NCI-H460 (cell line): Measurements from ENCODE around the gene NRG3. TPM values are rescaled to one million over a fixed set of nuclear protein-coding genes. Genes with fewer than 3 reads are reported as not detected.

ENCODE experiments used
- DNase-seq: peaks from one replicate; pipeline ENCODE4 v3.0.0-alpha.2; 2016; ENCODE audit warnings: low read depth; ENCODE audit errors: extremely low read depth
- total RNA-seq: library from RNA; depleted of rRNA; stranded (reverse); fragments of >200 nt; shearing (Covaris generic); gene quantifications from 2 replicates; pipeline ENCODE4 v1.2.3, GENCODE V29; 2014

The NRG3 gene
- total RNA-seq, 1 experiment from 2014 or later, result not detected

- no peak for DNase-seq
Measured at GRCh38 chr10:82757397-82757796, 882.4 kb downstream of the NRG3 start.

GRCh38 chr10:82757901-82758300 lies 882.9 kb downstream of the NRG3 start:
- no peak for DNase-seq

GRCh38 chr10:82759050-82759449 lies 884.1 kb downstream of the NRG3 start:
- DNase-seq, result no peak

- DNase-seq, result no peak
Measured at GRCh38 chr10:82762641-82763040, 887.6 kb downstream of the NRG3 start.

- no peak for DNase-seq
Measured at GRCh38 chr10:82768040-82768439, 893.0 kb downstream of the NRG3 start.

GRCh38 chr10:82778908-82779307 lies 903.9 kb downstream of the NRG3 start:
- no peak for DNase-seq

GRCh38 chr10:82796510-82796909 lies 921.5 kb downstream of the NRG3 start:
- DNase-seq, result no peak

GRCh38 chr10:82801289-82801688 lies 926.3 kb downstream of the NRG3 start:
- no peak for DNase-seq

GRCh38 chr10:82811621-82812020 lies 936.6 kb downstream of the NRG3 start:
- DNase-seq, result no peak

GRCh38 chr10:82813856-82814255 lies 938.9 kb downstream of the NRG3 start:
- no peak for DNase-seq

GRCh38 chr10:82814635-82815034 lies 939.6 kb downstream of the NRG3 start:
- no peak for DNase-seq

GRCh38 chr10:82815680-82816079 lies 940.7 kb downstream of the NRG3 start:
- DNase-seq, result no peak

GRCh38 chr10:82817676-82818422 lies 942.9 kb downstream of the NRG3 start:
- no peak for DNase-seq

GRCh38 chr10:82821043-82821442 lies 946.0 kb downstream of the NRG3 start:
- DNase-seq, result no peak

- DNase-seq, result no peak
Measured at GRCh38 chr10:82826132-82826531, 951.1 kb downstream of the NRG3 start.

GRCh38 chr10:82827901-82828300 lies 952.9 kb downstream of the NRG3 start:
- DNase-seq, result no peak

- DNase-seq, result no peak
Measured at GRCh38 chr10:82847242-82847641, 972.2 kb downstream of the NRG3 start.

GRCh38 chr10:82850191-82850590 lies 975.2 kb downstream of the NRG3 start:
- no peak for DNase-seq

GRCh38 chr10:82856957-82857613 lies 982.1 kb downstream of the NRG3 start:
- DNase-seq, result no peak

GRCh38 chr10:82861889-82862288 lies 986.9 kb downstream of the NRG3 start:
- no peak for DNase-seq

GRCh38 chr10:82865366-82865765 lies 990.4 kb downstream of the NRG3 start:
- no peak for DNase-seq

- peak; percentile 6 for DNase-seq
Measured at GRCh38 chr10:82866424-82867020, 991.5 kb downstream of the NRG3 start.
